ENCODE measurements around the gene NPVF.

Gene NPVF

DNA sequence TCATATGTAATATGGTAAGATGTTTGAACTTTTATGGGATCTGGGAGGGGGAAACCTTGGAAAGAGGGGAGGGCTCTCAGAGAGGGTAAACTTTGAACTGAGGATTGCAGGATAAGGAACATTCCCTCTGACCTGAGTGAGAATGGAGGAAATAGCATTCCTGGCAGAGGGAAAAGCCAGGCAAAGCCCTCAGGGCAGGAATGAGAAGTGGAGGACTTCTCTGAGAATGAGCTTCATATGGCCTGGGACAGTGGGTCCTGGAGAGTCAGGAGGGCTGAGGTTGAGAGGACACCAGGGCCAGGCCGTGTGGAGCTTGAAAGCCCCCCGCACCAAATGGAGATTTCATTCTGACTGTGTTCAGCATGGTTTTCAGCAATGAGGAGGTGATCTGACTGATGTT lies 34.2 kb downstream of the NPVF start:
- H3K4me3 ChIP-seq (ENCODE audit: low read length): no peak overlapping the region
- TF ChIP-seq, protein P1, sequence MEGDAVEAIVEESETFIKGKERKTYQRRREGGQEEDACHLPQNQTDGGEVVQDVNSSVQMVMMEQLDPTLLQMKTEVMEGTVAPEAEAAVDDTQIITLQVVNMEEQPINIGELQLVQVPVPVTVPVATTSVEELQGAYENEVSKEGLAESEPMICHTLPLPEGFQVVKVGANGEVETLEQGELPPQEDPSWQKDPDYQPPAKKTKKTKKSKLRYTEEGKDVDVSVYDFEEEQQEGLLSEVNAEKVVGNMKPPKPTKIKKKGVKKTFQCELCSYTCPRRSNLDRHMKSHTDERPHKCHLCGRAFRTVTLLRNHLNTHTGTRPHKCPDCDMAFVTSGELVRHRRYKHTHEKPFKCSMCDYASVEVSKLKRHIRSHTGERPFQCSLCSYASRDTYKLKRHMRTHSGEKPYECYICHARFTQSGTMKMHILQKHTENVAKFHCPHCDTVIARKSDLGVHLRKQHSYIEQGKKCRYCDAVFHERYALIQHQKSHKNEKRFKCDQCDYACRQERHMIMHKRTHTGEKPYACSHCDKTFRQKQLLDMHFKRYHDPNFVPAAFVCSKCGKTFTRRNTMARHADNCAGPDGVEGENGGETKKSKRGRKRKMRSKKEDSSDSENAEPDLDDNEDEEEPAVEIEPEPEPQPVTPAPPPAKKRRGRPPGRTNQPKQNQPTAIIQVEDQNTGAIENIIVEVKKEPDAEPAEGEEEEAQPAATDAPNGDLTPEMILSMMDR (conservative IDR thresholded peaks at IDR 0.05; ENCODE audit: low read length): no peak
- no peak for DNase-seq (ENCODE audit: low read depth)

DNA sequence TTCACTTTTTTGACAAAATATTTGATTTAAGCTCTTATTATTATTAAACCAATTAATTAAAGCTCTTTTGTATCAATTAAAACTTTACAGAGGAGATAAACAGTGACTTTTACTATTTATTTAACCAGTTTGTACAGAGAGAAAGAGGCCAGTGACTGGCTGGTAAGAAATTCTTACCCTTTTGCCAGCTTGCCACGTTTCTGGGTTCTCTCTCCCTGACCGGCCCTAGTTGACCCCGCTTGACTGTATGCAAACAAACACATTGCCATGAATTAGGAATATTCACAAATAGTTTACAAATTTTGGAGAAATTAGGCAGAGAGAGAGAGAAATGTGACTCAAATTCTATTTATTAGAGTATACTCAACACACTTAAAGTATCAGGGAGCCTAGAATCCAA lies 36.2 kb downstream of the NPVF start:
- TF ChIP-seq, protein P1 (conservative IDR thresholded peaks at IDR 0.05; ENCODE audit: low read length): no peak
- no peak overlapping the region for H3K4me3 ChIP-seq (ENCODE audit: low read length)
- DNase-seq (ENCODE audit: low read depth): no peak

DNA sequence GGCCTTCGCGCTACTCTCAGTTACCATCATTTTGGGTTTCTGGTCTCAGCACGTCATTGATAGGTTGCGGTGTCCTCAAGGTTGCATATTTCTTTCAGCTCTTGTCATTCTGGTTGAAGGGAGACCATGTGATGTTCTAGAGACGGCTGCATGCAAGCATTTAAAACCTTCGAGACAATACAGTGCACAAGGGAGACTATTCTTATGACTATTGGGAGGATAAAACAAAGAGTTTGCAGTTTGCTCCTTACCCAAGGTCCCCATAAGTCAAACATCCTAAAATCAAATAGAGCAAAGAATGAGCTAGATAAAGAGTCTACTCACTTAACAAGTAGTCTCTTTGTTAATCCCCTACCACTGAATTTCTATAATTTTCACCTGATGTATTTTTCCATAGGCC lies 39.1 kb downstream of the NPVF start:
- TF ChIP-seq, protein P1 (conservative IDR thresholded peaks at IDR 0.05; ENCODE audit: low read length): no peak
- DNase-seq (ENCODE audit: low read depth): no peak
- H3K4me3 ChIP-seq (ENCODE audit: low read length): no peak overlapping the region

DNA sequence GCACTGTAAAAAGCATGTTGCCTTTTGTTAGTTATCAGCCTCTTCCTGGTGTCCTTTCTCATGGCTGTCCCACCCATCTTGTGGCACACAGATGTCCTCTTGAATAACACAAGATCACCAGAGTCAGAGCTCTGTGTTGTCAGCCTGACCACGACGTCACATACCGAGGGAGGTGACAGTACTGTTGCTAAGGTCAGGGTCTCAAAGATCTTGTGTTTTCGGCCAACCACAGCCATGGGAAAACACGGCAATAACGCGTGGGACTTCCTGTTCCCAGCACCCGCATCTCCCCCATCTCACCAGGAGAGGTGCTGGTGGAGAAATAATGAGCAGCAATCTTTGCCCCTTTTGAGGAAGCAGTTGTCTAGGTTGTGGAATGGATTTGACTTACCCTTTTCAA lies 40.4 kb downstream of the NPVF start:
- no peak for DNase-seq (ENCODE audit: low read depth)
- TF ChIP-seq, protein P1 (conservative IDR thresholded peaks at IDR 0.05; ENCODE audit: low read length): no peak
- no peak overlapping the region for H3K4me3 ChIP-seq (ENCODE audit: low read length)

DNA sequence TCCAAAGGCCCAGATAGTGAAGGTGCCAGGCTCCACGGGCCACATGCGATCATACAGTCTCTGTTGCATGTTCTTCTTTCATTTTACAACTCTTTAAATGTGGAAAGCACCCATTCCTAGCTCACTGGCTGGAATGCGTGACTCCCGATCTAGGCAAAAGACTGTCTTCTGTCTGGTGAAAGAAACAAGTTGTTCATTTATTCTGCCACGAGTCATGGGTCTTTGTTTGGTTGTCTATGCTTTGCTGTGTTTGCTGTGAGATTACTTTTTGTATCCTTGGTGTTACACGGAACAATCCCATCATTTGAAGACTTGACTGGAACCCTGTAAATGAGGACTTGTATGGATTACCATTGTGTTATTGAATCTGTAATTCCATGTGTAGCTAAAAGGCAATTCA lies 41.9 kb downstream of the NPVF start:
- DNase-seq (ENCODE audit: low read depth): no peak
- TF ChIP-seq, protein P1 (conservative IDR thresholded peaks at IDR 0.05; ENCODE audit: low read length): no peak
- no peak overlapping the region for H3K4me3 ChIP-seq (ENCODE audit: low read length)

DNA sequence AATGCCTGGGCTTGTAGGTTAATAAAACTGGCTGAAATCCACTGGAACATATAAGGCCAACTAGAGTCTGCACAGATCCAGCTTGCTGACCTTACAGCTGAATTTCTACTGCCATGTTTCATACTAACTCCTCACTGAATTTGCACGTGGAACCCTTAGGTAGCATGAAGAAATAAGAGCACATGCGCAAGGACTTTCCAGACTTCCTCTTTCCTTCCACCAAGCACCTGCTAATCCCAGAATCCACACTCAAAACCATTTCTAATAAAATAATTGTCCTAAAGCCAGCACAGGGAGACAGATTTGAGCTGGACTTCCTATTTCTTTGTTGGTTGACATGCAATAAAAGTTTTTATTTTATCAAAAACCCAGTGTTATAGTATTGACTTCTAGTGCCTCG lies 46.8 kb downstream of the NPVF start:
- DNase-seq (ENCODE audit: low read depth): no peak
- TF ChIP-seq, protein P1 (conservative IDR thresholded peaks at IDR 0.05; ENCODE audit: low read length): no peak

DNA sequence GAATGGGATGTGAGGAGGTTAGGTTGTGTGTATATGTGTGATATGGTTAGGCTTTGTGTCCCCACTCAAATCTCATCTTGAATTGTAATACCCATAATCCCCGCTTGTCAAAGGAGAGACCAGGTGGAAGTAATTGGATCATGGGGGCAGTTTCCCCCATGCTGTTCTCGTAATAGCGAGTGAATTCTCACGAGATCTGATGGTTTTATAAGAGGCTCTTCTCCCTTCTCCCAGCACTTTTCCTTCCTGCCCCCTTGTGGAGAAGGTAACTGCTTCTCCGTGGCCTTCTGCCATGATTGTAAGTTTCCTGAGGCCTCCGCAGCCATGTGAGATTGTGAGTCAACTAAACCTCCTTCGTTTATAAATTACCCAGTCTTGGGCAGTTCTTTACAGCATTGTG lies 47.3 kb downstream of the NPVF start:
- TF ChIP-seq, protein P1 (conservative IDR thresholded peaks at IDR 0.05; ENCODE audit: low read length): 0 out of 2 replicates have a peak, but pooled peaks have one; percentile 5
- no peak for DNase-seq (ENCODE audit: low read depth)
- peak overlapping the region; percentile 81 for H3K4me3 ChIP-seq (ENCODE audit: low read length)

More for the DNA sequence above, 46.8 kb downstream of the NPVF start:
- H3K4me3 ChIP-seq (ENCODE audit: low read length): no peak overlapping the region
